Measurements from ENCODE around the gene NOX5.

- TF ChIP-seq CTCF (IDR thresholded peaks at IDR 0.05) (no peak), POLR2A (IDR thresholded peaks at IDR 0.05) (no peak)
Observed at GRCh38 chr15:69104050-69104750, 89.7 kb downstream of the NOX5 start.

Data from body of pancreas (tissue), 4 donors.